ENCODE results near the gene SRRD. TPM values are rescaled to one million over a fixed set of nuclear protein-coding genes. Genes with fewer than 3 reads are reported as not detected.

Gene SRRD
- total RNA-seq, 1 donor from 2014 or later = 32.0 TPM

GRCh38 chr22:26463688-26464087 is 20.0 kb upstream of the SRRD start:
- DNase-seq (no peak), ATAC-seq (ENCODE audit: low read depth) (no peak)
- intact Hi-C loops (cut with micrococcal nuclease) = loop anchor here (5.0 kb wide), 1 partner anchor 36 kb away; the partner anchor contains the start of gene ASPHD2
- Mint-ChIP-seq H3K4me1 (peaks cover 2% of the 10 kb centered on the region), H3K4me3 (no peak overlapping the region), H3K9me3 (no peaks in the 10 kb centered on the region), H3K27ac (no peak overlapping the region), H3K27me3 (no peaks in the 10 kb centered on the region), H3K36me3 (ENCODE audit: low read depth) (peaks cover 88% of the 10 kb centered on the region)
- POLR2A ChIA-PET = no interaction called here
- CTCF ChIA-PET = interaction anchor here (1.4 to 6.4 kb wide), 4 partner anchors 34 to 98 kb away, joined by 3 to 138 read pairs (median 48); partner anchors contain the start of gene ASPHD2
- no peak for TF ChIP-seq CTCF (IDR thresholded peaks at IDR 0.05)

GRCh38 chr22:26464312-26464711 is 19.4 kb upstream of the SRRD start:
- Mint-ChIP-seq H3K4me3 (no peak overlapping the region), H3K36me3 (ENCODE audit: low read depth) (peaks cover 88% of the 10 kb centered on the region), H3K27me3 (no peaks in the 10 kb centered on the region), H3K9me3 (no peaks in the 10 kb centered on the region), H3K27ac (no peak overlapping the region), H3K4me1 (peaks cover 2% of the 10 kb centered on the region)
- no peak for DNase-seq
- POLR2A ChIA-PET = no interaction called here
- ATAC-seq (ENCODE audit: low read depth) = no peak
- no peak for TF ChIP-seq CTCF (IDR thresholded peaks at IDR 0.05)
- intact Hi-C loops (cut with micrococcal nuclease) = loop anchor here (5.0 kb wide), 1 partner anchor 37 kb away; the partner anchor contains the start of gene ASPHD2
- CTCF ChIA-PET = interaction anchor here (6.4 kb wide), 1 partner anchor 65 kb away, joined by 138 read pairs; no protein-coding TSS in a partner anchor

- intact Hi-C loops (cut with micrococcal nuclease) = no loop called here
- no peak overlapping the region for H3K4me3 Mint-ChIP-seq
- H3K9me3 Mint-ChIP-seq = no peaks in the 10 kb centered on the region
- ATAC-seq (ENCODE audit: low read depth) = no peak
- CTCF ChIA-PET = no interaction called here
- no peak overlapping the region for H3K27ac Mint-ChIP-seq
- H3K27me3 Mint-ChIP-seq = no peaks in the 10 kb centered on the region
- H3K4me1 Mint-ChIP-seq = no peaks in the 10 kb centered on the region
- peaks cover 89% of the 10 kb centered on the region for H3K36me3 Mint-ChIP-seq (ENCODE audit: low read depth)
- POLR2A ChIA-PET = no interaction called here
- DNase-seq = no peak
- TF ChIP-seq CTCF (IDR thresholded peaks at IDR 0.05) = no peak
Observed at GRCh38 chr22:26466196-26466595, 17.5 kb upstream of the SRRD start.

- Mint-ChIP-seq H3K36me3 (ENCODE audit: low read depth) (peaks cover 92% of the 10 kb centered on the region), H3K9me3 (no peaks in the 10 kb centered on the region), H3K4me3 (no peak overlapping the region), H3K27me3 (no peaks in the 10 kb centered on the region), H3K27ac (no peak overlapping the region), H3K4me1 (no peaks in the 10 kb centered on the region)
- ATAC-seq (ENCODE audit: low read depth) (no peak), DNase-seq (no peak)
- intact Hi-C loops (cut with micrococcal nuclease) = no loop called here
- ChIA-PET CTCF (interaction anchor here (1.0 kb wide), 1 partner anchor 10 kb away, joined by 3 read pairs; no protein-coding TSS in a partner anchor), POLR2A (no interaction called here)
- no peak for TF ChIP-seq CTCF (IDR thresholded peaks at IDR 0.05)
Observed at GRCh38 chr22:26470807-26471206, 12.9 kb upstream of the SRRD start.

GRCh38 chr22:26471522-26471921 is 12.2 kb upstream of the SRRD start:
- POLR2A ChIA-PET = no interaction called here
- CTCF ChIA-PET = interaction anchor here (1.0 kb wide), 1 partner anchor 10 kb away, joined by 3 read pairs; no protein-coding TSS in a partner anchor
- no peaks in the 10 kb centered on the region for H3K9me3 Mint-ChIP-seq

More at GRCh38 chr22:26471522-26471921, 12.2 kb upstream of the SRRD start:
- Mint-ChIP-seq H3K27me3 (no peaks in the 10 kb centered on the region), H3K4me1 (peaks cover under 1% of the 10 kb centered on the region), H3K36me3 (ENCODE audit: low read depth) (peaks cover 88% of the 10 kb centered on the region), H3K4me3 (no peak overlapping the region), H3K27ac (no peak overlapping the region)
- TF ChIP-seq CTCF (IDR thresholded peaks at IDR 0.05) = no peak
- ATAC-seq (ENCODE audit: low read depth) (no peak), DNase-seq (no peak)
- intact Hi-C loops (cut with micrococcal nuclease) = no loop called here

Data from activated B cell treated with CpG ODN at 0.5 μM for 24 hours (primary cell).